Neural progenitor cell (in vitro differentiated cells): ENCODE data around the gene NKAIN4.

Experiments used
- EZH2 ChIP-seq: fragments of 200-600 bp; sonication (generic); IDR thresholded peaks from 2 replicates; pipeline ENCODE4 v1.6.1; 2017; ENCODE audit warnings: antibody characterized with exemption, mild to moderate bottlenecking, moderate library complexity
- EZH2phosphoT487 ChIP-seq: fragments of 200-600 bp; sonication (generic); IDR thresholded peaks from 2 replicates; pipeline ENCODE4 v1.6.1; 2017; ENCODE audit warnings: antibody characterized with exemption
- TF ChIP-seq, protein P1 (sequence below): fragments of 200-600 bp; sonication (generic); IDR thresholded peaks from 2 replicates; pipeline ENCODE4 v1.5.1; 2017; ENCODE audit warnings: antibody characterized with exemption, mild to moderate bottlenecking

DNA sequence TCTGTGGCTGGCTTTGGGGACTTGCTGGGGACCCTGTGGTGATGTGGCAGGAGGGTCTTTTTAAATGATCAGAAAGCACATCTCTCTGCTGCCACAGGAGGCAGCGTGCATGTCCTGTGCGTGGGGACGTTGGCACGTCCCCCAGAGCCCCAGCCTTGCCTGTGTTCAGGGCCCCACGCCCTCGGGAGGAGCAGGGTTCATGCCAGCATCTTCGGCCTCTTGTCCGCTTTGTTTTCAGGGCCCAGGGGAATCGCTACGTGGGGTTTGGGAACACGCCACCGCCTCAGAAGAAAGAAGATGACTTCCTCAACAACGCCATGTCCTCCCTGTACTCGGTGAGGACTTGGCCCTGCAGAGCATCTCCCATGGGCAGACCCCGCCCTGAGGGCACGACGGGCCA is 24.4 kb upstream of the NKAIN4 start:
- TF ChIP-seq, protein P1, sequence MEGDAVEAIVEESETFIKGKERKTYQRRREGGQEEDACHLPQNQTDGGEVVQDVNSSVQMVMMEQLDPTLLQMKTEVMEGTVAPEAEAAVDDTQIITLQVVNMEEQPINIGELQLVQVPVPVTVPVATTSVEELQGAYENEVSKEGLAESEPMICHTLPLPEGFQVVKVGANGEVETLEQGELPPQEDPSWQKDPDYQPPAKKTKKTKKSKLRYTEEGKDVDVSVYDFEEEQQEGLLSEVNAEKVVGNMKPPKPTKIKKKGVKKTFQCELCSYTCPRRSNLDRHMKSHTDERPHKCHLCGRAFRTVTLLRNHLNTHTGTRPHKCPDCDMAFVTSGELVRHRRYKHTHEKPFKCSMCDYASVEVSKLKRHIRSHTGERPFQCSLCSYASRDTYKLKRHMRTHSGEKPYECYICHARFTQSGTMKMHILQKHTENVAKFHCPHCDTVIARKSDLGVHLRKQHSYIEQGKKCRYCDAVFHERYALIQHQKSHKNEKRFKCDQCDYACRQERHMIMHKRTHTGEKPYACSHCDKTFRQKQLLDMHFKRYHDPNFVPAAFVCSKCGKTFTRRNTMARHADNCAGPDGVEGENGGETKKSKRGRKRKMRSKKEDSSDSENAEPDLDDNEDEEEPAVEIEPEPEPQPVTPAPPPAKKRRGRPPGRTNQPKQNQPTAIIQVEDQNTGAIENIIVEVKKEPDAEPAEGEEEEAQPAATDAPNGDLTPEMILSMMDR: no peak
- TF ChIP-seq EZH2phosphoT487 (no peak), EZH2 (no peak)
